HG03135 (cell line): Measurements from ENCODE around the gene WASL.
"Not testable (repeated sequence)": the region's sequence is repeated elsewhere in the genome, so short reads cannot be mapped to it uniquely, and the experiment has no call there.

Experiments used
- ATAC-seq: cut with Tn5 transposase; IDR thresholded peaks from one replicate; pipeline ENCODE4 v1.9.1; 2021; ENCODE audit warnings: mild to moderate bottlenecking, moderate library complexity; ENCODE audit not compliant: unreplicated experiment

The WASL gene

DNA sequence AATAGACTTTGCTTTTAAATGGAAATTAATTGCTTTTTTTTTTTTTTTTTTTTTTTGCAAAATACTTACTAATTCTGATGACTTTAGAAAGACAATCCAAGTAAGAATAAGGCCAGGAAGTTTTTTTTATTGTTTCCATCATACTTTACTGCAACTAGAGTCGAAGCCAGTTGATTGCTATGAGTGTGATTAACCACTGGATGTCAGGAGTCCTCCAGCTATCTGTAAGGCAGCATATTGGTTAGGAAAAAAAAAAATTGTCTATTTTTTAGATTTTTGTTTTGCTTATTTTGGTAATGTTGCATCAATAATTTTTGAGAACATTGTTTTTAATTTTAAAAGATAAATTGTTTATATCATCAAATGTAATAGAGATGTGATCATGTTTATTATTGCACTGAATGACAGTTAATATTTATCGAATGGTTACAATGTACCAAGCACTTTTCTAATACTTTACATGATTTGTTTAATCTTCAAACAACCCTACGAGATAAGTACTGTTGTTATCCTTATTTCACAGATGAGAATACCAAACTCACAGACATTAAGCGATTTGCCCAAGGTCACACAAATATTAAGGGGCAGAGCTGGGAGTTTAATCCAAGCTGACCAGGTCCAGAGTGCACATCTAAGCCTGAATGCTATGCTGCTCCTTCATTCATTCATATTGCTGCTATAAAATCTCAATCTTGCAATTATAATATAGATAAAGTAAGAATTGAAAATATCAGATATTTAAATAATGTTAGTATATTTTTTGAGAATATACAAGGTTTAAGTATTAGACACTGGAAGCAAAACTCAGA lies 113.0 kb downstream of the WASL start:
- ATAC-seq = no peak

DNA sequence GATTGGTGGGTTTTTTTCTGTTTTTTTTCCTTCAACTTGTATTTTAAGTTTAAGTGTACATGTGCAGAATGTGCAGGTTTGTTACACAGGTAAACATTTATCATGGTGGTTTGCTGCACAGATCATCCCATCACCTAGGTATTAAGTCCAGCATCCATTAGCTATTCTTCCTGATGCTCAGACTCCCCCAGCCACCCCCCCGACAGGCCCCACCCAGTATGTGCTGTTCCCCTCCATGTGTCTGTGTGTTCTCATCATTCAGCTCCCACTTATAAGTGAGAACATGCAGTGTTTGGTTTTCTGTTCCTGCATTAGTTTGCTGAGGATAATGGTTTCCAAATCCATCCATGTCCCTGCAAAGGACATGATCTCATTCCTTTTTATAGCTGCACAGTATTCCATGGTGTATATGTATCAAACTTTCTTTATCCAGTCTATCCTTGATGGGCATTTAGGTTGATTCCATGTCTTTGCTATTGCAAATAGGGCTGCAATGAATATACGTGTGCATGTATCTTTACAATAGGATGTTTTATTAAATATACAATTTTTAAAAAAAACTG lies 114.7 kb downstream of the WASL start:
- ATAC-seq = not testable (repeated sequence)

DNA sequence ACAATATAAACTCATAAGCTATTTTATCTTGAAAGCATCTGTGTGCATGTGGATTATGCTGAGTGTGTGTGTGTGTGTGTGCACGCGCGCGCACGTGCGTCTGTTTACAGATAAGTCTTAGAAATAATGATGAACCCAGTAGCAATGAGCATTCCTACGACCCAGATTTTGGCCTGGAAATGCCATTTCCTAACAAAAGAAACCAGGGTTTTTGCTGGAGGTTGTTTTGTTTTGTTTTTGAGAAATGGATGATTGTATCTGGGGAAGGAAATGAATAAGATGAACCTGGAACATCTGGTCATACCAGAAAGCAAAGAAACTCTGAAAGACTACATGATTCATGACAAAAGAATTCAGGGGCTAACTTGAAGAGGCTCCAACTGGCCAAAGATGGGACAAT lies 115.2 kb downstream of the WASL start:
- no peak for ATAC-seq

DNA sequence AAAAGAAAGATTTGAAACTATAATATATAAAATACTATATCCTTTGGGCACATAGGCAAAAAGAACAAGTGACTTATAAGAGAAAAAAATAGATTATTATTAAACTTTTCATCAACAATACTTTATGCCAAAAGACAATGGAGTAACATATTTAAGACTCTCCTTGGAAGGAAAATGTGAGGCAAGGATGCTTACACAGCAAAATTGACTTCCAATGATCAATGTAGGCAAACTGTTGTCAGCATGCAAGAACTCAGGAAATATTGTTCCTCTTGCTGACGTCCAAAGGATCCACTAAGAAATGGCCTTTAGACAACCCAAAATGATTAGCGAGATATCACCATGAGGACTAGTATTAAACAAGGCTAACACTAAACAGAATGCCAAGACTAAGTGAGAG lies 116.0 kb downstream of the WASL start:
- no peak for ATAC-seq
